Measurements from ENCODE around the gene MYO1E.
"Not testable (repeated sequence)": the region's sequence is repeated elsewhere in the genome, so short reads cannot be mapped to it uniquely, and the experiment has no call there.

MYO1E gene

GRCh38 chr15:59291213-59291549 lies 81.5 kb downstream of the MYO1E start:
- DNase-seq (ENCODE audit: low spot score), result no peak

- no peak for DNase-seq (ENCODE audit: low spot score)
These were observed 82.1 kb downstream of the MYO1E start for GRCh38 chr15:59290295-59291212.

- no peak for DNase-seq (ENCODE audit: low spot score)
These were observed 83.1 kb downstream of the MYO1E start for GRCh38 chr15:59289574-59289973.

GRCh38 chr15:59283717-59284391 lies 88.8 kb downstream of the MYO1E start:
- no peak for DNase-seq (ENCODE audit: low spot score)

GRCh38 chr15:59282515-59283337 lies 89.9 kb downstream of the MYO1E start:
- no peak for DNase-seq (ENCODE audit: low spot score)

GRCh38 chr15:59281699-59282098 lies 91.0 kb downstream of the MYO1E start:
- no peak for DNase-seq (ENCODE audit: low spot score)

- no peak for DNase-seq (ENCODE audit: low spot score)
These were observed 91.8 kb downstream of the MYO1E start for GRCh38 chr15:59280855-59281254.

GRCh38 chr15:59280292-59280691 lies 92.4 kb downstream of the MYO1E start:
- DNase-seq (ENCODE audit: low spot score), result not testable (repeated sequence)

GRCh38 chr15:59279023-59279422 lies 93.6 kb downstream of the MYO1E start:
- DNase-seq (ENCODE audit: low spot score), result no peak

- DNase-seq (ENCODE audit: low spot score), result no peak
These were observed 94.6 kb downstream of the MYO1E start for GRCh38 chr15:59278120-59278519.

- no peak for DNase-seq (ENCODE audit: low spot score)
These were observed 96.2 kb downstream of the MYO1E start for GRCh38 chr15:59276225-59277178.

- no peak for DNase-seq (ENCODE audit: low spot score)
These were observed 98.3 kb downstream of the MYO1E start for GRCh38 chr15:59274126-59274970.

GRCh38 chr15:59273234-59273633 lies 99.4 kb downstream of the MYO1E start:
- DNase-seq (ENCODE audit: low spot score), result no peak

GRCh38 chr15:59271595-59272201 lies 101.0 kb downstream of the MYO1E start:
- DNase-seq (ENCODE audit: low spot score), result no peak

- DNase-seq (ENCODE audit: low spot score), result no peak
These were observed 103.7 kb downstream of the MYO1E start for GRCh38 chr15:59268852-59269407.

- no peak for DNase-seq (ENCODE audit: low spot score)
These were observed 104.4 kb downstream of the MYO1E start for GRCh38 chr15:59268168-59268851.

GRCh38 chr15:59266028-59266427 lies 106.6 kb downstream of the MYO1E start:
- no peak for DNase-seq (ENCODE audit: low spot score)

GRCh38 chr15:59262316-59262715 lies 110.4 kb downstream of the MYO1E start:
- no peak for DNase-seq (ENCODE audit: low spot score)

GRCh38 chr15:59260090-59260489 lies 112.6 kb downstream of the MYO1E start:
- peak; percentile 2 for DNase-seq (ENCODE audit: low spot score)
